G401 (cell line): ENCODE data around the gene XXYLT1. TPM values are rescaled to one million over a fixed set of nuclear protein-coding genes. Genes with fewer than 3 reads are reported as not detected.
"Not testable (repeated sequence)": the region's sequence is repeated elsewhere in the genome, so short reads cannot be mapped to it uniquely, and the experiment has no call there.

Experiments
- DNase-seq: peaks from one replicate; pipeline ENCODE4 v3.0.0-alpha.2; 2015; ENCODE audit warnings: low spot score
- in situ Hi-C: cut with HindIII; loops from 2 replicates; pipeline ENCODE4 v1.10.0; 2016; ENCODE audit warnings: low sequenced_read_pairs, mixed read lengths
- total RNA-seq: library from RNA; depleted of rRNA; stranded (reverse); fragments of >200 nt; shearing (Covaris generic); gene quantifications from 2 replicates; pipeline ENCODE4 v1.2.3, GENCODE V29; 2014

Gene XXYLT1
- total RNA-seq, 1 experiment from 2014 or later, result 80.3 TPM

DNA sequence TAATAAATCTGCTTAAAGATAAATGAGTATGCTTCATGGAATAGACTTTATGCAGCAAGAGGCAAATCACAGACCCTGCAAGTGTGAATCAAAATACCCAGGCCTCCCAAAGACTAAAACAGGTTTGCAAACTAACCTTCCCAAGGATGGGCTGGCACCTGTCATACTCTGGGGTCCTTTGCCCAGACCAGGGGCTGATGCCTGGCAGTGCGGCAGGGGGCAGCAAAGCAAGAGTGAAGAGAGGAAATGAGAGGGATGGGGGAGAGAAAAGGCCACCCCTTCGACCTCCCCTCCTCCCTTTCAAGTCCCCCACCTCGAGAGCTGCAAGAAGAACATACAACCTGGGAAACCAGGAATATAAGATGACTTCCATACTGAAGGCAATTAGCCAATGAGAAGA is 31.8 kb downstream of the XXYLT1 start:
- no peak for DNase-seq
- in situ Hi-C loops, result no loop called here

DNA sequence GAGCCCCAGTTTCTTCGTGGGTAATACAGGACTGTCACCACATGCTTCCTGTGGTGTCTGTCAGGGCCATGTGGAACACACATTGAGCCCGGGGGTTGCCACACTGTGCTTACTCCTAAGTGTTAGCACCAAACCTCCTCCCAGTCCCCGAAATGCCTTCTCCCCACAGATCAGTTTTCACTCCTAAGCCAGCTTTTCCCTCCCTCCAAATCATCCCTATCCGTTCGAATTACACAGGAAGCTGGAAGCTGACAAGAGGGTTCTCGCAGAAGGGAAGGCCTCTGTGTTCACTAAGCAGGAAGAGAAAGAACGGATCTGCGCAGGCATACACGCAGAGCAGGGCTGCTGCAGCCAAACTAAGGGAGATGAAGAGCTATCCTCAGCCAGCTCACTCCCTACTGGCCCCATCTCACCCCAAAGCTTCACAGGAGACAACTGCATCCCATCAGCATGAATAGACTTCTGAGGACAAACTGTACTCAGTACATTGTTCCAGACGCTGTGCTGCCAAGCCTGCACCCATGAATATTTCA is 32.3 kb downstream of the XXYLT1 start:
- in situ Hi-C loops, result no loop called here
- DNase-seq, result peak; percentile 11

DNA sequence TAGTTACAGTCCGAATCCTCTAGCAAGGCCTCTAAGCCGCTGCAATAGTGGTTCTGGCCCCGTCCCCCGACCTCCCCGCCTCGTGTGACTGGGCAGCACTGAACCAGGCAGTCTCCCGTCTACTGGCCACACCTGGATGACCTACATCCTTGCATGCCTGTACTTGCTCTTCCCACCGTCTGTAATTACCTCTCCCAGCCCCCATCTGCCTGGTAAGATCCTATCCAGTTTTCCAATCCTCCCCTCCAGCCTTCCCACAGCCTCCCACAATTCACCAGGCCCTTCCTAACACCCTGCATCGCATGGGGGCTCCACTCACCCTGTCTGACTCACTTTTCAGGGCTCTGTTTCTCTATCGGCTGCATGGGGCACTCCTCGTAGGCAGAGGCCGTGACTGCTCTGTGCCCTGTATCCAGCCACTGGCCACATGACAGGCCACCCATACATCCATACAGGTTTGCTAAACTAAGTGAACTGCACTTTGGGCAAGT is 32.8 kb downstream of the XXYLT1 start:
- DNase-seq, result no peak

DNA sequence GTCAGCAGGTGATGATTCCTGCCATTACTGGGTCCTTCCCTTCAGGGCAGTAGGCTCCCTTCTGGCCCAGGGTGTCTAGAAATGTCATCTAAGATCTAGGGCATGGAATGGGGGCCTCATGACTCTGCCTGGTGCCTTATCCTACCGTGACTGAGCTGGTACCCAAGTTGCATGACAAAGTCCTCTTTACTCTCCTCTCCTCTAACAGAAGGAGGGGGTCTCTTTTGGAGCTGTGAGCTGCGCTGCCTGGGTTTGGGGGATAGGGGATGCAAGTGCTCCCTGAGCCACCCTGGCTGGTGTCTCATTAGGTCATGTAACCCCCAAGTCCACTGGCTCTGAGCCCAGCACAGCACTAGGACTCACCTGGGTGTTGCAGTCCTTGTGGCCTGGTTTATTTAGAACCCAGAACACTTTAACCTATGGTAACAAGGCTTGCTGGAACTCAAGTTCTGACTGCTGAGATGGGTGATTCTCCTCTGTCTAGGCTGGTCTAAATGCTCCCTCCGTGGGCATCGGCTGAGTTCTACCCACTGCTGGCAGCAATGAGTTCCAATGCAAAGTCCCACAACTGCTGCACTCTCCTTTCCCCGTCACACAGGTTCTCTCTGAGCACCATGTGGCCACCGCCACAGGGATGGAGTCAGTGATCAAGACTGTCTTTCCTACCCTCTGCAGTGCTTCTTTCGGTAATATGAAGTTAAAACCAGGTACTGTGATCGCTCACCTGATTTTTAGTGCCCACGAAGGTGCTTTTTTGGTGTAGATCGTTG is 34.0 kb downstream of the XXYLT1 start:
- in situ Hi-C loops, result no loop called here
- DNase-seq, result no peak

More for the DNA sequence above, 32.8 kb downstream of the XXYLT1 start:
- in situ Hi-C loops, result no loop called here

DNA sequence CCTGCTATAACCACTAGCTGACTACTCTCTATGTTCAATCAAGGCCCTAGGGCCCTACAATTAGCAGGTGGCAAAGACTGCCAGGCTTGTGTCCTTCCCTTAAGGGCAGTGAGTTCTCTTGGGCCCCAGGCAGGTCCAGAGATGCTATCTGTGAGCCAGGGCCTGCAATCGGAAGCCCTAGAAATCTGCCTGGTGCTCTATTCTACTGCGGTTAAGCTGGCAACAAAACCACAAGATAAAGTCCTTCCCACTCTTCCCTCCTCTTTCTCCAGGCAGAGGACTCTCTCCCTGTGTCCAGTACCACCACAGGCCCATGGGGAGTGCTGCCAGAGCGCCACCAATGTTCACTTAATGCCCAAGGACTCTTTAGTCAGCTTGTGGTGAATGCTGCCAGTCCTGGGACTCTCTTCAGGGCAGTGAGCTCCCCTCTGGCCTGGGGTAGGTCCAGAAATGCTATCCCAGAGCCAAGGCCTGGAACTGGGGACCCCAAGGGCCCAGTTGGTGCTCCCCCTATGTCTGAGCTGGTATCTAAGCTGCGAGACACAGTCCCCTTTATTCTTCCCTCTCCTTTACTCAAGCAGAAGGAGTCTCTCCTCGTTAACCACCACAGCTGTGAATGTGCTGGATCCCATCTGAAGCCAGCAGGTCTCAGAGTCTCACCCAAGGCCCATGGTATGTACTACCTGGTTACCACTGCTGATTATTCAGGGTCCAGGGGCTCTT is 34.7 kb downstream of the XXYLT1 start:
- in situ Hi-C loops, result no loop called here
- no peak for DNase-seq

DNA sequence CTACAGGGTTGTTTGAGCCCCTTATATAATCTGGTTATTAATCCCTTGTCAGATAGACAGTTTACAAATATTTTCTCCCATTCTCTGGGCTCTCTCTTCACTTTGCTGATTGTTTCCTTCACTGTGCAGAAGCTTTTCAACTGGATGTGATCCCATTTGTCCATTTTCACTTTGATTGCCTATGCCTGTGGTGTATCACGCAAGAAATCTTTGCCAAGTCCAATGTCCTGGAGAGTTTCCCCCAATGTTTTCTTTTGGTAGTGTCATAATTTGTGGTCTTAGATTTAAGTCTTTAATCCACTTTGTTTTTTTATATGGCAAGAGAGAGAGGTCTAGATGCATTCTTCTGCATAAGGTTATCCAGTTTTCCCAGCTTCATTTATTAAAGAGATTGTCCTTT is 40.7 kb downstream of the XXYLT1 start:
- no peak for DNase-seq
- in situ Hi-C loops, result no loop called here

DNA sequence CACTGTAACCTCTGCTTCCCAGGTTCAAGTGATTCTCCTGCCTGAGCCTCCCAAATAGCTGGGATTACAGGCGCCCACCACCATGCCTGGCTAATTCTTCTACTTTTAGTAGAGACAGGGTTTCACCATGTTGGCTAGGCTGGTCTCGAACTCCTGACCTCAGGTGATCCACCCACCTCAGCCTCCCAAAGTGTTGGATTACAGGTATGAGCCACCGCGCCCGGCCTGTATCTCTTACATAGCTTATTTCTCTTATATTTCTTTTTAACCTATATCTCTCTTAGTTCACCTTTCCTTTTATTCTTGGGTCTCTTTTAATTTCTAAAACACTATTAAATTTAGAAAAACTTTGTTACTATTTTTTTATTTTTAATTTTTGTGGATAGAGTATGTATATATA is 42.1 kb downstream of the XXYLT1 start:
- DNase-seq, in situ Hi-C loops: not testable (repeated sequence)

DNA sequence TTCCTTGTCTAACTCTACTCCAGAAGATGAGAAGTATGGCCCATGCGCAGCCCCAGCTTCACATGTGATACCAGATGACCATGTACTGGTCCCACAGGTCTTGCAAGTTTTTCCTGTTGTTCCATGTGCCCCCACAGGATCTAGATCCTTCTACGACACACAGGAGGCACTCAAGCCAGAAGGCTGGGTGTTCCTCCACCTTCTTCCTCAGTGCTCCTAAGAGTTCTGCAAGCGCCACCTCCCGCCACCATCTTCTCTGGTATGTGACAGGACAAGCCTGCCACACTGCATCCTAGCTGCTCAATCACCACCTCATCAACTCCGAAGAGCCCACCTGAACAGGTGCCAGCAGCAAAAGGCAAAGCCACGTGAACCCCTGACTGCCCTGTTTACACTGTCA is 43.1 kb downstream of the XXYLT1 start:
- in situ Hi-C loops, result no loop called here
- no peak for DNase-seq

DNA sequence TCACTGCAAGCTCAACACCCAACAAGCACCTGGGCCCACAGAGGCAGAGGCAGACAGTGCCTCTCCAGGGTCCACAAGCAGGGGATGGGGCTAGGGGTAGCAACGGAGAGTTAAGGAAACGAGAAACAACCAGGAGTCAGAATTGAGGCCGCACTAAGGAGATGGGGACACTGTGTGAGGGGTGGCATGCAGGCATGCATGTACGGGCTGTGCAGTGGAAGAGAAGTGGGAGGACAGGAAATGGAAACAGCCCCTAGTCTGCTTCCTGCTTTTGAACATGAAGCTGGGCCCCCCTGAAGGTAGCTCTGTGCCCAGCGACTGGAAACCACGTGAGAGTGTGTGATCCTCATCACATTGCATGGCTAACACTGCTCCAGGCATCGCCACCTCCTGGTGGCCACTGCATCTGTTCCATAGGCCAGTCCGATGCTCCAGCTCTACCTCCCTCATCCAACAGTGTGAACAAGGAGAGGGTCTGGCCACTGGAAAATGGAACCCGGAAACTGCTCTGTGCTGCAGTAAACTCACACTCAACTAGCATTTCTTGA is 44.0 kb downstream of the XXYLT1 start:
- in situ Hi-C loops, result no loop called here
- no peak for DNase-seq

DNA sequence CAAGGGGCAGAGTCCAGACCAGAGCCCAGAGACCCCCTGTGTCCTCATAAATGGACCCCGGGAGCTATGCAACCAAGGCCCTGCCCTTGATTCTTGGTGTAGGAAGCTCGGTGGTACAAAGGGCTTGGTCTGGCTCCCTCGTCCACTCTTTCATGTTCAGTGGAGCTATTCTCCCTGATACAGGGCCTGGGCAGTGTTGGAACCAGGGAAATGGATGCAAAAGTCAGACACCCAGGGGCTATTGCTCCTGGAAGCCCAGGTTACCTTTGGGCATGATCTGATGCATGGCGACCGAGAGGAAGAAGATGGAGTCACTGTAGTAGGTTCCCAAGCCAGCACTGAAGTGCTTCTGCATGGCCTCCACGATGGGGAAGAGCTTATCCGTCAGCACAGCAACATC is 44.5 kb downstream of the XXYLT1 start:
- in situ Hi-C loops, result no loop called here
- DNase-seq, result no peak

DNA sequence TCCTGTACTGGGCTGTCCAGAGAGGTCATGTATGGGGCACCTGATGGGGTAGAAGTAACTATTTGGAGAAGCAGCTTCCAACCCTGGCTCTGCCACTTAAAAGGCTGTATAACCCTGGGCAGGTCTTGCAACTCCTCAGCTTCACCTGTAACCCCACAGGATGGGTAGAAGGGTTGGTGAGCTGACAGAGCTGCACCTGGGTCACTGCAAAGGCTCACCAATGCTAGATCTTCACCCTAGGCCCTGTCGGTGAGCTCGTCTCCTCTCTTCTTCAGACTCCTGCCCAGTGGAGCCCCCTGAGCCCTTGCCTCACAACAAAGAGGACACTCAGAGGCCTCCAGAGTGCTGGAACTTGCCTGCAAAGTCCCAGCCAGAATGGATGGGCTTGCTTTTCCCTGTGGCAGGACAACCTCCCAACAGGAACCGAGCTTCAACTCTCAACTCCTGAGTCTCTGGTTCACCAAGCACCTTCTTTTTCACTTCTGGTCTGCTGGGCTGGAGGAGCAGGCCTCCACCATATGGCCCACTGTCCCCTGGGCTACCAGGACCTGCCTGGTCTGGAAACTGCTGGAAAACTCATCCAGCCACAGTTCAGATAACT is 45.9 kb downstream of the XXYLT1 start:
- in situ Hi-C loops, result no loop called here
- DNase-seq, result no peak

DNA sequence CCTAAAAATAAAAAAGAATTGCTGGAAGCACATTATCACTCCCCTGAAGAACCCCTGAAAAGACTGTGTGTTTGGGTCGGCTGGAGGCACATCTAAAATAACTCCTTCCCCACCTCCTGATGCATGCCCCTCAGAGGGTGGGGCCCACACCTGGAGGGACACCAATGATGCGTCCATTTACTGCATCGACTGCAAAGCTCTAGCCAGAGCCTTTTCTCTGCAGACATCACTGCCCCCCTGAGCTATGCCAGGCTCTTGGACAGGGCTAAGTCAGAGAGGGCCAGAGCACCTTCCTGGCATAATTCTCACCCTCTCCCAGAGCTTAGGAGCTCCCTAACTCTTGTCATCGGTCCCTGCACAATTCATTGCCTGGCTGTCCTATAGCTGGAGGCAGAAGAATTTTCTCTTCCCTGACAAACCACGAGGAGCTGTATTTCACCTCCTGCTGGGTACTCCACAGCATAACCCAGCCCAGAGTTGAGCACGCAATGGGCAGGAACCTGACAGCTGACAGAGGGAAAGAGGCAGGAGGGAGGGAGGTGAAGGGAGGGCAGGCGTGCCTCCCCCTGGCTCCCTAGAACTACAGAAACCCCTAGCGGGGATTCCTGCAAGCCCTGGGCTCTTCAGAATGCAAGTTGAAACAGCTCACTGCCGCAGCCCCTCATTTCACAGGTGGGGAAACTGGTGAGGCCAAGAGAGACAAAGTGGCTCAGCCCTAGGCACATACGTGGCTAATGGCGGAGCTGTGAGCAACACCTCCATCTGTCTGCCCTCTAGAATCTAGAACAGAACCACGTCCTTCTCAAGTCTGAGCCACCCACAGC is 46.6 kb downstream of the XXYLT1 start:
- in situ Hi-C loops, result no loop called here
- no peak for DNase-seq

DNA sequence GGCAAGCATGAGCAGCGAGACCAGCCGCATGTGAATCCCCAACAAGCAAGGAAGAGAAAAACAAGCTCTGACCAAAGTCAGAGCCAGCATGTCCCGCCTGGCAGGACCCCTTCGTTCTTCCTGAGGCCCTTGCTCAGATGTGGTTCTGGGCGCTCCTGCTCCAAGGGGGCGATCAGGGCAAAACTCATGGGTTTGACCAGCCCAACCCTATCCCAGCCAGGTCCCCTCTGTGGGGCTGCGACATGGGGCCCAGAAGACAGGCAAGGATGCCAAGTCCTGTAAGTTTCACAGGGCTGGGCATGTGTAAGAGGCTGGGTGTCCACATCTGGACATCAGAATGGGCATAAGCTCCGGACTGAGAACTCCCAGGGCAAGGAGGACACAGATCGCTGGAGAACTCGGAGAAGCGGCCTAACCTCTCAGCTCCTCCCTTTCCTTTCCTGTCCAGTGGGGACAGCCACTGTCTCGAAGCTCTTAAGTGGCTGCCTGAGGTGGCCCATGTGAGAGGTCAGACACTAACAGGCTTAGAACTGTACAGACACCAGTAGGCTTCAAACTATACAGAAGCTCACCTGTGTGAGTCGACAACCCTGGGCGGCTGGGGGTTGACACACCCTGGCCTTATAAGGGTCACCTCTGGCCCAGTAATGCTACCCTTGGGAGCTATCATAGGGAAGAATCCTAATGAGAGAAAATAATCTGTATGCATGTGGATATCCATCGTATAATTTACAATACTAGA is 48.9 kb downstream of the XXYLT1 start:
- in situ Hi-C loops, result no loop called here
- DNase-seq, result no peak

DNA sequence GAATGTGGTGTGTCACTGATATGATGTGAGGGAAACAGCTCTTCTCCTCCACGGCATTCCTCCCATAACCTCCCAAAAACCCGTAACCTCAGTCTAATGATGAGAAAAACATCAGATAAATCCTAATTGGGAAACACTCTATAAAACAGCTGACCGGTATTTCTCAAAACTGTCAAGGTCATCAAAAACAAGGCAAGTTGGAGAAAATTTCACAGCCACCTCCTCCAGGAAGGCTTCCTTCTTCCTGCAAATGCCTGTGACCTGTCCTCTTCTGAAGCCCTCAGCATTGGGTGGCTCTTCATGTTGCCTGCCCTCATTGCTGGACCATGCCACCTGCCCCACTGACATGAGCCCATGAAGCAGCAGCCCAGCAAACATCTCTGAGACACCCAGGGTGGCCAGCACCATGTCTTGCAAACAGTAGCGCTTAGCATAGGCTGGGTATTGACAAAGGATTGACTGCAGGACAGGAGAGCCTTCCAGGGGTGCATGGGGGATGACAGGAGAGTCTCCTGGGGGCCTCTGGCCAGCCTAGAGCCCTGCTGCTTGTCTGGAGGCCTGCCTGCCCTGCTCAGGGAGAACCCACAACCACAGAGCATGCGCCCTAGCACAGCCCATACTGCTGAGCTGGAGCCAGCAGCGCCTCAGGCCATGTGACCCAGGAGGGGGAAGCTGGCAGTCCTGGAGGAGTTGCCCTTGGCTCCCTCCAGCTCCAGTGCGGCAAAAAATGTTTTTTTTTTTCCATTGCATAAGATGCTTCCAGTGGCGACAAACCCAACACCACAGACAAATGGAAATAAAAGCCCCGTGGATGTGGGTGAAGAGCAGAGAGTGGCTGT is 49.7 kb downstream of the XXYLT1 start:
- in situ Hi-C loops, result no loop called here
- DNase-seq, result no peak

DNA sequence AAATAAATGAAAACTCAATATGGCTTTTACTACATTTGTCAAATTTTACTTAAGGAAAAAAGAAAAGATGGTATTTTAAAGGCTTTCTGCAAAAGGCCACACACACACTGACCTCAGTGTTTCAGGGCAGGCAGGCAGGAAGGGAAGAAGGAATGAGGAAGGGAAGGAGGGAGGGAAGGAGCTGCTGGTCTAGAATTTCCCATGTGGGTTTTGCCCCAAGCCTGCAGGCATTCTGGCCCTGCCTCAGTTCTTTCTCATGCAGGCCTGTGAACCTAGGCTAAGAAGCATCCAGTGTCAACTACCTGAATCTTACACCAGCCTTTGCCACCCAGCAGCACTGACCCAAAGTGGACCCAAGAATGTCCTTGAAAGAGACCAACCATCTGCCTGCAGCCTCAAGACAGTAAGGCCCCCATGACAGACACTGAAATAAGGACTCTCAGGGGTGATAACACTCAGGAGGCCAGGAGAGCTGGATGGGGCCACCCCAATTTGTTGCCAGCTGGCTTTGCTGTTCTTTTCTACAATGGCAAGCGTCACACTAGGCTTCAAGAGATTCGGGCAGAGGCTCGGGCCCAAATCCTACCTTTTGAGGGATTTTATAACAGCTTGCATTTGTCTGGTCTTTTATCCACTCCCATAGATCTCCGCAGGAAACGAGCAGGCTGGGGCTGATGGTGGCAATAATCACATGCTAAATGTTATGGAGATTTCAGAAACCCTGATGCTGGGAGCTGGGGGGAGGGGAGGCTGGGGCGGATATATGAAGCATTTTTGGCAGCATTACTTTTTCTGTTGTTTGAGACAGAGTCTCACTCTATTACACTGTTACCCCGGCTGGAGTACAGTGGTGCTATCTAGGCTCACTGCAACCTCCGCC is 51.4 kb downstream of the XXYLT1 start:
- DNase-seq, result no peak
- in situ Hi-C loops, result no loop called here

DNA sequence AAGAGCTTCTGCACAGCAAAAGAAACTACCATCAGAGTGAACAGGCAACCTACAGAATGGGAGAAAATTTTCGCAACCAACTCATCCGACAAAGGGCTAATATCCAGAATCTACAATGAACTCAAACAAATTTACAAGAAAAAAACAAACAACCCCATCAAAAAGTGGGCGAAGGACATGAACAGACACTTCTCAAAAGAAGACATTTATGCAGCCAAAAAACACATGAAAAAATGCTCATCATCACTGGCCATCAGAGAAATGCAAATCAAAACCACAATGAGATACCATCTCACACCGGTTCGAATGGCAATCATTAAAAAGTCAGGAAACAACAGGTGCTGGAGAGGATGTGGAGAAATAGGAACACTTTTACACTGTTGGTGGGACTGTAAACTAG is 52.6 kb downstream of the XXYLT1 start:
- DNase-seq, in situ Hi-C loops: not testable (repeated sequence)
